ENCODE measurements around the gene ZNF70. TPM values are rescaled to one million over a fixed set of nuclear protein-coding genes. Genes with fewer than 3 reads are reported as not detected.

The ZNF70 gene
- total and polyA plus RNA-seq, 2 of the 13 experiments (the other 11 are each of a cell fraction or from before 2014, with no cell fraction given), result 0.62 to 3.6 TPM

- FAIRE-seq (no peak), DNase-seq (ENCODE audit: low spot score) (no peak), ATAC-seq (no peak)
- no peaks in the 10 kb centered on the region for H4K20me1 ChIP-seq (ENCODE audit: insufficient read depth, low read length)
- TF ChIP-seq ZNF768 (CRISPR knock-in tag; IDR thresholded peaks at IDR 0.05) (peak; percentile 95), SP2 (CRISPR knock-in tag; IDR thresholded peaks at IDR 0.05) (no peak)
- no peaks in the 10 kb centered on the region for H3K9me3 ChIP-seq (ENCODE audit: low read length)
- peak overlapping the region; percentile 30 for H3K4me2 ChIP-seq (ENCODE audit: low read depth, low read length)
- 82% methylated on average over 5 of the region's 11 CpGs for WGBS (ENCODE audit: low lambda C conversion rate)
- H3K27me3 ChIP-seq (ENCODE audit: control insufficient read depth in 1 of 2, insufficient read depth in 2 of 2, low read length in 2 of 2), result no peaks in the 10 kb centered on the region; a peak in 1 of 5 replicates
- no peak overlapping the region; the same call in 1 of the 2 replicates for H3K9ac ChIP-seq (ENCODE audit: insufficient read depth, low read depth, low read length)
- ChIA-PET CTCF (ENCODE audit: low intra/inter-chr PET ratio, low total read pairs) (no interaction called here), POLR2A (interaction anchor here (0.9 to 6.6 kb wide), 3 partner anchors 9 to 79 kb away, joined by 5 to 201 read pairs (median 10); partner anchors contain the start of genes CHCHD10 and SMARCB1)
- no peak overlapping the region for H2AFZ ChIP-seq (ENCODE audit: low read length)
- no peaks in the 10 kb centered on the region for H3K36me3 ChIP-seq (replicated peaks in 1 of 2; ENCODE audit: control insufficient read depth in 1 of 2, insufficient read depth in 2 of 2, low read length in 2 of 2)
- intact Hi-C loops (cut with micrococcal nuclease; ENCODE audit: unreplicated experiment) (no loop called here), in situ Hi-C loops (cut with HindIII; ENCODE audit: extremely low pct_ligation_motif_present, low pct_unique_long_range_greater_than_20kb) (no loop called here)
- peaks cover 2% of the 10 kb centered on the region for H3K79me2 ChIP-seq (ENCODE audit: insufficient read depth, low read length)
- H3K4me3 ChIP-seq (replicated peaks in 1 of 3; ENCODE audit: insufficient read depth in 1 of 3, low read depth in 2 of 3, low read length in 3 of 3), result no peak overlapping the region; a peak in 1 of 6 replicates
- no peak overlapping the region for H3K27ac ChIP-seq (ENCODE audit: extremely low read length, insufficient read depth, low read length)
- no TSS peak for BruUV-seq (replicated peaks)
- peaks cover 70% of the 10 kb centered on the region for H3K4me1 ChIP-seq (ENCODE audit: insufficient read depth, low read length)
These were observed 27.1 kb upstream of the ZNF70 start for GRCh38 chr22:23777776-23778576.

DNA sequence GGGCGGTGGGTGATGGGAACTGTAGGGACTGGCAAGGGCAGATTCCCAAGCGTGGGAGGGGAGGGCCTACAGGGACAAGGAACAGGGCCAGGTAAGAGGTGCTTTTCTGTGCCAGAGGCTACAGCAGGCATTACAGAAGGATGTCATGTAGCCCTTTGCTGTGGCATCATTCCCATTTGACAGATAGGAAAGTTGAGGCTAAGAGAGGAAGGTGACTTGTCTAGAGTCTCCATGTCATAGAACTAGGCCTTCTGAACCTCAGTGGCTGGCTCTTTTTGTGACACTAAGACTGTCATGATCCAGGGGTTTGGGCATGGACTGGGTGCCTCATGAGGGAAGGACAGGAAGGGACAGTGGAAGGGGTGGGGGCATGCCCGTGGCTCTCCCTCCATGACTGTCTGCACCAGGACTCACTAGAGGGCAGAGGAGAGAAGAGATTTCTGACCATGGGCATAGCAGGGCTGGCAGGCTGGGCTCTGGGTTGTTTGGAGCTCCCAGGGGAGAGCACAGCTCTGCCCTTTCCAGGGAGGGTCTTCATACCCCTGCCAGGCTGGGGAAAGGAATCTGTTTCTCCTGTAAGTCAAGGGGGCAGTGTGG lies 25.0 kb upstream of the ZNF70 start:
- ChIA-PET POLR2A (interaction anchor here (1.0 to 6.6 kb wide), 6 partner anchors 9 to 138 kb away, joined by 3 to 201 read pairs (median 6); partner anchors contain the start of genes CHCHD10 and SMARCB1), CTCF (ENCODE audit: low intra/inter-chr PET ratio, low total read pairs) (no interaction called here)
- FAIRE-seq, result no peak
- intact Hi-C loops (cut with micrococcal nuclease; ENCODE audit: unreplicated experiment) (no loop called here), in situ Hi-C loops (cut with HindIII; ENCODE audit: extremely low pct_ligation_motif_present, low pct_unique_long_range_greater_than_20kb) (no loop called here)
- Histone ChIP-seq H4K20me1 (ENCODE audit: insufficient read depth, low read length) (no peaks in the 10 kb centered on the region), H3K79me2 (ENCODE audit: insufficient read depth, low read length) (peaks cover 2% of the 10 kb centered on the region), H3K4me3 (replicated peaks in 1 of 3; ENCODE audit: insufficient read depth in 1 of 3, low read depth in 2 of 3, low read length in 3 of 3) (no peak overlapping the region), H3K4me2 (ENCODE audit: low read depth, low read length) (no peak overlapping the region; the same call in 1 of the 2 replicates), H3K27me3 (ENCODE audit: control insufficient read depth in 1 of 2, insufficient read depth in 2 of 2, low read length in 2 of 2) (no peaks in the 10 kb centered on the region; a peak in 1 of 5 replicates), H3K9me3 (ENCODE audit: low read length) (no peaks in the 10 kb centered on the region), H3K9ac (ENCODE audit: insufficient read depth, low read depth, low read length) (no peak overlapping the region), H2AFZ (ENCODE audit: low read length) (no peak overlapping the region), H3K27ac (ENCODE audit: extremely low read length, insufficient read depth, low read length) (no peak overlapping the region), H3K4me1 (ENCODE audit: insufficient read depth, low read length) (peaks cover 66% of the 10 kb centered on the region), H3K36me3 (replicated peaks in 1 of 2; ENCODE audit: control insufficient read depth in 1 of 2, insufficient read depth in 2 of 2, low read length in 2 of 2) (no peaks in the 10 kb centered on the region)
- WGBS (ENCODE audit: low lambda C conversion rate), result 67% methylated on average over 3 of the region's 3 CpGs
- no TSS peak for BruUV-seq (replicated peaks)
- no peak for DNase-seq (ENCODE audit: low spot score)
- ATAC-seq, result no peak
- no peak for TF ChIP-seq EZH2 (conservative IDR thresholded peaks at IDR 0.05; ENCODE audit: low read depth, low read length)
- TF ChIP-seq KDM1A (CRISPR knock-in tag; IDR thresholded peaks at IDR 0.05), result peak; percentile 94
- TF ChIP-seq ZNF432 (CRISPR knock-in tag; IDR thresholded peaks at IDR 0.05; ENCODE audit: borderline replicate concordance), result no peak
- TF ChIP-seq HNRNPL (IDR thresholded peaks at IDR 0.05; ENCODE audit: low read depth, low read length), result 0 out of 2 replicates have a peak, but pooled peaks have one; percentile 19
- TF ChIP-seq ZNF335 (CRISPR knock-in tag; IDR thresholded peaks at IDR 0.05), result no peak
- TF ChIP-seq ARID4A (CRISPR knock-in tag; IDR thresholded peaks at IDR 0.05; ENCODE audit: borderline replicate concordance), result 0 out of 2 replicates have a peak, but pooled peaks have one; percentile 19
- TF ChIP-seq, protein P1, sequence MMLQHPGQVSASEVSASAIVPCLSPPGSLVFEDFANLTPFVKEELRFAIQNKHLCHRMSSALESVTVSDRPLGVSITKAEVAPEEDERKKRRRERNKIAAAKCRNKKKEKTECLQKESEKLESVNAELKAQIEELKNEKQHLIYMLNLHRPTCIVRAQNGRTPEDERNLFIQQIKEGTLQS (CRISPR knock-in tag; IDR thresholded peaks at IDR 0.05), result no peak
- TF ChIP-seq ZBTB38 (CRISPR knock-in tag; IDR thresholded peaks at IDR 0.05), result no peak
- no peak for TF ChIP-seq SUZ12 (IDR thresholded peaks at IDR 0.05; ENCODE audit: low read depth, low read length)
- no peak for TF ChIP-seq ZSCAN31 (CRISPR knock-in tag; IDR thresholded peaks at IDR 0.05; ENCODE audit: low read depth)
- no peak for TF ChIP-seq ZC3H13 (CRISPR knock-in tag; IDR thresholded peaks at IDR 0.05)
